Measurements from ENCODE around the gene ACOX3.
"Not testable (repeated sequence)": the region's sequence is repeated elsewhere in the genome, so short reads cannot be mapped to it uniquely, and the experiment has no call there.

ACOX3 gene

DNA sequence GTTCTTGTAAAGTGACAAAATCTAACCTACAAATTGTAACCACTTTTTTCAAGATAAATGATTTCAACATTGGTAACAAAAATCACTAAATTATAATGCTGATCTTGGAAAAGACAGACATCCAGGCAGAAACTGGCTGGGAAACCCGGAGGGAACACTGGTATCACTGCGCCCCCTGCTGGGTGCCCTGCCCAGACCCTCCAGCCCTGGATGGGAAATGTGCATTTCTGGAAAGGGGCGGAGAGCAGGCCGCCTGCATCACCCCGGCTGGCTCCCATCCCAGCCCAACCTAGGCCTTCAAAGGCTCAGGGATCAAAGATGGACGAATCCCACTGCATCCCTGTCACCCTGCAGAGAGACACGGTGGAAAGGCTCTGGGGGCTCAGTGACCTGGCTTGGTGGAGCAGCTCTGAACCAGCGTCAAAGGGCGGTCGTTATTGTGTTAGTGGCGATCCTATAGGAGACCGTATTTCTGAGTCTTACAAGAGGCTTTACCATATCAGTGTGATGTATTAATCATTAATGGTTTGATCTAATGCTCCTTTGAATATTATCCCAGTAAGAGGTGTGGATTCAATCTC is 37.3 kb downstream of the ACOX3 start:
- DNase-seq: peak; percentile 30

DNA sequence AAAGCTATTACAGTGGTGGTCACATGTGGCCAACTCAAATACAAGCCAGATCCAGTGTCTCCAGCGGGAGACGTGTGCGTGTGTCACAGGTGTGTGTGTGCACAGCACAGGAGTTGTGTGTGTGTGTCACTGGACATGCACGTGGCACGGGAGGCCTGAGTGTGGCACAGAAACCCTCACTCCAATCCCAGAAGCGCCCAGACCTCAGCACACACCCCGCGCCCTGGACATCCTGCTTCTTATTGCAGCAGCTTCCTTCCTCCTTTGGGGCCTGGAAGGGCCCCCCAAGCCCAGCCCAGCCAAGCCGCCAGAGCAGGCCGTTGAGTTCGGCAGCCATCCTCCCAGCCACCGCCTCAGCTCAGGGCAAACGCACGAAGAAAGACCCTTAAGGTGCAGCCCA is 37.9 kb downstream of the ACOX3 start:
- DNase-seq: no peak

DNA sequence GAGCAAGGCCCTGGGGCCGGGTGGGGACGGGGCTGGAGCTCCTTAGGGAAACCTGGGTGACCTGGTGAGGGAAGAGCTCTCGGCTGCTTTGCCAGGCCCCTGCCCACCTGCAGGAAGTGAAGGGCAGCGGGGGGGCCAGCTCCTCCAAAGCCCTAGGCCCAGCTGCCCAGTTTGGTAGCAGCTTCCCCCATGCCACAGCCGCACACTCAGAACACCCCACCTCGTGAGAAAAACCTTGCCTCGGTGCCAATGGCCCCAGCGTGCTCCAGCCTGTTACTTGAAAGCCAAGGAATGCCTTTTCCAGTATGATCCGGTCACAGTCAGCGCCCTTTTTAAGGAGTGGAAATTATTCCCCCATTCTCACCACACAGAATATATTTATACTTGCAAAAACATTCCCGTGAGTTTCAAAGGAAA is 38.3 kb downstream of the ACOX3 start:
- no peak for DNase-seq

DNA sequence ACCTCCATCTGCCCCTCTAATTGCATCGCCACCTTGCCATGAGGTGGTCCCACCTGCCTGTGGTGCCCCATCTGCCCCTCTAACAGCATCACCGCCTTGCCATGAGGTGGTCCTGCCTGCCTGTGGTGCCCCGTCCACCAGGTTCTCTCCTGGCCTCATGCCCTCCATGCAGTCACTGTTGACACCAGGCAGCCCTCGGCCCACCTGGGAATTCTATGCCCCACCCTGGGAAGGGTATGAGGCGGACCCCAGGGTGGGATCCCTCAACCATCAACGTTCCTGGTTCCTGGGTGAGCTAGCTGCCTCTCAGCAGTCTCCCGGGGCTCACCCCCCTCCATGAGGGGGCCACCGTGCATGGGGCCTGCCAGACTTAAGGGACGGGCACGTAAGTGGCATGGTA is 38.9 kb downstream of the ACOX3 start:
- no peak for DNase-seq

DNA sequence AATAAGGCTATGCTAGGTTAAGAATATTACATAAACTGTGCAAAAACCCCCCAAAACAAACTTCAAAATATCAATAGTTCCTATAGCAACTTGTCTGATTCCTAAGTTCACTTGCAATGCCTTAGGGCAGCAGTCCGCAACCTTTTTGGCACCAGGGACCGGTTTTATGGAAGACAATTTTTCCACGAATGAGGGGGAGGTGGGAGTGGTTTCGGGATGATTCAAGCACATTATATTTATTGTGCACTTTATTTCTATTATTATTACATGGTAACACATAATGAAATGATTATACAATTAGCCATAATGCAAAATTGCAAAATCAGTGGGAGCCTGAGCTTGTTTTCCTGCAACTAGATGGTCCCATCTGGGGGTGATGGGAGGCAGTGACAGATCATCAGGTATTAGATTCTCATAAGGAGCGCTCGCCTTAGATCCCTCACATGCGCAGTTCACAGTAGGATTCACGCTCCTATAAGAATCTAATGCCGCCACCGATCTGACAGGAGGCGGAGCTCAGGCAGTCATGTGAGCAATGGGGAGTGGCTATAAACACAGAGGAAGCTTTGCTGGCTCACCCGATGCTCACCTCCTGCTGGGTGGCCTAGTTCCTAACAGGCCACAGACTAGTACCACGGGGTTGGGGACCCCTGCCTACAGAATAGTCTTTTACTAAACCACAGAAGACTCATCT is 39.7 kb downstream of the ACOX3 start:
- no peak for DNase-seq

DNA sequence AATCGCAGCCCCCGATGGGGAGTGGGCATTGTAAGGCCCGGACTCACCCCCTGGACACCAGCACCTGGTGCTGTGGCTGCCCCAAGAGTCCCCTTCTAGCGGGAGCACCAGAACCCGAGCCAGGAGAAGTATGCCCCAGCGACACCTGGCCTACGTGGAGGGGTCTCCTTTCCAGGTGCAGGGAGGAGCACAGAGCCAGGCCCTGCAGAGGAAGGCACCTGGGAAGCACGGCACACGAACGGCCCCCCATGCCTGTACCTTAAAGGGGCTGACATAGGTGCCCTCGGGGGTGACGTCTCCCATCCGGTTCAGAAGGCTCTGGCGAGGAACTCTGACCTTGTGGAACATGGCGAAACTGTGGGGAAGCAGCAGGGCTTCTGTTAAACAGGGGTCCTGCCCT is 41.2 kb downstream of the ACOX3 start:
- DNase-seq: no peak

DNA sequence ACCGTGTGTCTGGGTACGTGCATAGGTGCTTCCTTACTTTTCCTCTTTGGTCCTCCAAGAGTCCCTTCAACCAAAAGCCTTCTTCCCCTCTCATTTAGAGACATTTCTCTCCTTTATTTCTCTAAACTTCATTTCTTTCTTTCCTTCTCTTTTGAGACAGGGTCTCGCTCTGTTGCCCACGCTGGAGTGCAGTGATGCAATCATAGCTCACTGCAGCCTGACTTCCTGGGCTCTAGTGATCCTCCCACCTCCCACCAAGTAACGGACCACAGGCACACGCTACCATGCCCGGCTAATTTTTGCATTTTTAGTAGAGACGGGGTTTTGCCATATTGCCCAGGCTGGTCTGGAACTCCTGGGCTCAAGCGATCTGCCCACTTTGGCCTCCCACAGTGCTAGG is 42.2 kb downstream of the ACOX3 start:
- no peak for DNase-seq

DNA sequence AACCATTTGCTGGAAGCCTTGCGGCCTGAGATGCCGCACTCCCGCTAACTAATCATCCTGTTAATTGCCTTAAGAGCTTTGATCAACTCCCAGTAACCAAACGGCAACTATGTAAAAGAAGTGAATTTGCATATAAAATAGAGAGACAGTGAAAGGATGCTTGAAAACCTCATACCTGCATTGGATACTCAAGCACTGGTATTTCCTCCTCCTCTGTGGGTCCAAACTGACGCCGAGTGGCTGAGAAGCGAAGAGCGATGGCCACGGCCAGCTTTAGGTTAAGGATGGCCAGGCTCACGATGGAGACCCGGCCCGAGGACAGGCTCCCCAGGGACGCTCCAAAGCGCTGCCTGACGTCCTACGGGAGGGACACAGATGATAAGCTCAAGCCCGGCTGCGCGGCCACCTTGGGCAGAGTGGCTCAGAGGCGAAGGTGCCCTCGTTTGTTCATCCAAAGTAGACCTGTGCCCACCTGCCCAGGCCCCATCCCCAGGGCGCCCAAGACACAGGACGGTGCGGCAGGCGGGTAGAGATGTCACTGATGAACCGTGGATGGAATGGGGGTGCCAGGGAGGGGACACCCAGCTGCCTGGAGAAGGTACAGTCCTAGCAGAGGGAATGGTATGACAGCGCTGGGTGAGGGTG is 43.6 kb downstream of the ACOX3 start:
- DNase-seq: no peak

DNA sequence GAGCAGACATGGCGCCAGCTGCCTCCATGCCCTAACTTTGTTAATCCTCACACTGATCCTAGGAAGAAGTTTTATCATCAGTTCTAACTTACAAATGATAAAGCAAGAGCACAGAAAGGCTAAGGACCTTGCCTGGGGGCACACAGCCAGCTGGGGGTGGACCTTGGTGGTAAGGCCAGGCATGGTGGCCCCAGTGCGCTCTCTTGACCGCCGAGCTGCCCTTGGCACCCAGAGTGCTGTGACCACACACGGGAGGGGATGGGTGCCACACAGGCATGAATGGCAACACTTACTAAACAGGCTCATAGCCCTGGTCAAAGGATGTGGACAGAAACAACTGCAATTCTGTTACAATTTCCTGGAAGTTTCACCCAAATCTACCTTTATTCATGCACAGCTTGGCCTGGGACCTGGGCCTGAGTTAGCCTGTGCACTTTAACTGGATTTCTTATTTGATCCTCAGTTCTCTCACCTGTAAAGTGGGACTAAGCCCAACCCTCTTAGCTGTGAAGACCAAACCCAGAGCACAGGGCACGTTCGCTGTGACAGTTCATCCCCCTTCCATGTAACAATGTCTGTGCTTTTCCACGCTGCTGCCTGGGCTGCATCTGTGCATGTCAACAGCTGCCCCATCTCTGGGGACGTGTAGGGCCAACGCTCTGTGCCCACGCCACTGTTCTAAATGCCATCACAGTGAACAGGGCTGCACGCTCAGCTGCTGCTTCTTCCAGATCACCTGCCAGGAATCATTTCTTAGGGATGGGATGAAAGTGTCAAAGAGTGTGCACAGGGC is 44.8 kb downstream of the ACOX3 start:
- no peak for DNase-seq

DNA sequence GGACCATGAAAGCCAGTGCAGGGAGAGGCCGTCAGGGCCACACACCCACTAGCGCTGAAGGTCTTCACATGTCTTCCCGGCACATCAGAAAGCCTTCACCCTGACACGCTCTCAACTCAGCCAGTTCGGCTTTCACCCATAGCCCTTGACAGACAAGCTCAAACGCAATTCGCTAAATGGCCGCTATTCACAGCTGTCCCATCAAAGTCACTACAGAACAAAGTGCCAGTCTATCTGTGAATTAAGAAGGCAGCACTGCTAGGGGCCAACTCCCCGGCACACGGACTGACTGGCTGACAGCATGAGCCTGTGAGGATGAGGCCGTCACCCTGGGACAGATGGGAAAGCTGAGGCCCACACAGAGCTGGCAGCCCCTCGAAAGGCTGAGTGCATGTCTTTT is 45.7 kb downstream of the ACOX3 start:
- DNase-seq: no peak

DNA sequence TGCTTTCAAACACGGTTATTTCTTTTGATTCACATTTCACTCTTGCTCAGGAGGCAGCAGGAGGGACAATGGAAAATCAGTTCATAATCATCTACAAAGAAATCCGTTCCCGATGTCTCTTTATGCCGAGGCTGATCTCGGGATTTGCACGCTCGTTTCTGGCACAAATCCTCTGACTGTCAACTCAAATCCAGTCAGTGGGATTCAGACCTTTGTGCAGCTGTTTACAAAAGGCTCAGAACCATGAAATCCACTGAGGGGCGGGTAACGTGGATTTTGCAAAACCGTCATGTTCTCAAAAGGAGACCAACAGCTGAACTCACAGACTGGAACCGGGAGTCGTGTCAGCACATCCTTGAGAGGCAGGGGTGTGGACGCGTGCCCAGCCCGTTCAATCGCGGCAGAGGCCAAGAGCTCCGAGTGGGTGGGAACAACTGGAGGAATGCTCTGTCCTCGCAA is 46.4 kb downstream of the ACOX3 start:
- DNase-seq: no peak

DNA sequence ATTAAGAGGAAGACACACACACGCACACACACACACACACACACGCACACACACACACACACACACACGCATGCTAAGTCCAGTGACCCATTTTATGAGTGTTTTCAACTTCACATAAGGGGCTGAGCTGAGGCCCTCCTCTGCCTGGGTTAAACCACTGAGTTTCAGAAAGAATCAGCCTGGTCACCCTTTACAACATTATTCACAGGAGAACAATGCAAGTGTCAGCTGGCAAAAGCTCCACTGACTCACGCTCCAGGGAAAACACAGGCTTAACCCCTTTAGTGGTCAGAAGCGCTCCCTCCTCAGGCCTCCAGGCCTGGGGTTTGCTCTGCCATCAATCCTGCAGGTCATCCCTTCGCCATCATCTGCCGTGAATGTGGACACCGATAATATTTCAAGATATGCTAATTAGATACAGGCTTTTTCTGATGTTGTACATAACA is 46.9 kb downstream of the ACOX3 start:
- DNase-seq: no peak

DNA sequence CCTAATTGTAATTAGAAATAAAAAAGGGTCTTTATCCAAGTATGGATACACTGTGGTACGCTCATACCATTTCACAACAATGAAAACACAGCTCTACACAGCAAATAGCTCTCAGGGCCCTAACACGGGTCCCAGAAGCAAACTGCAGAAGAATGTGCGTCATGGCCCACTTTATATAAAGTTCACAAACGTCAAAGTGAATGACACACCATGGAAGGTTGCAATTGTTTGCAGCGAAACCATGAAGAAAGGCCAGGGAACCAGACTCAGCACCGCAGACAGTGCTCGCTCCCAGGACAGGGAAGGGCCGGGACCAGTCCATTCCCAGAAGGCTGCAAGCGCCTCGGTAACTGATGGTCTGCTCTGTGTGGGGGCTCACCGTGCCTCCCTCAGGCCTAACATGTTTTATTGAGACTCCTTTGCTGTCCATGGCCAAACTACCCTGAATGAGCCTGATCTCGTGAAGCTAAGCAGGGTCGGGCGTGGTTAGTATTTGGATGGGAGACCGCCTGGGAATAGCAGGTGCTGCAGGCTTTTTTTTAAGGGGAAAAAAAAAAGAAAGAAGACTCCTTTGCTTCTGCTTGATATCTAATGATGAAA is 47.8 kb downstream of the ACOX3 start:
- DNase-seq: no peak

DNA sequence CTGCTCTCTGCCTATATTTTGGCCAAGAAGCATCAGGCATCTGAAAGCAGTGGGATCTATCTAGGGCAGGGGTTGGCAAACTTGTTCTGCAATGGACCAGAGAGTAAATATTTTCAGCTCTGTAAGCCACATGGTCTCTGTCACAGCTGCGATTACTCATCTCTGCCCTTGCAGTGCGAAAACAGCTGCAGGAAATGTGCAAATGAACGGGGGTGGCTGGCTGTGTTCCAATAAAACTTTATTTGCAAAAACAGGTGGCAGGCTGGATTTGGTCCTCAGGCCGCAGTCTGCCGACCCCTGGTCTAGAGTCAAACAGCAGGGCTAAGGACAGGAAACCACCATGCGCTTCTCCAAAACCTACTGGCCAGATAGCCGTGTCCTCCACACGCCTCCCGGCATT is 48.6 kb downstream of the ACOX3 start:
- DNase-seq: no peak

DNA sequence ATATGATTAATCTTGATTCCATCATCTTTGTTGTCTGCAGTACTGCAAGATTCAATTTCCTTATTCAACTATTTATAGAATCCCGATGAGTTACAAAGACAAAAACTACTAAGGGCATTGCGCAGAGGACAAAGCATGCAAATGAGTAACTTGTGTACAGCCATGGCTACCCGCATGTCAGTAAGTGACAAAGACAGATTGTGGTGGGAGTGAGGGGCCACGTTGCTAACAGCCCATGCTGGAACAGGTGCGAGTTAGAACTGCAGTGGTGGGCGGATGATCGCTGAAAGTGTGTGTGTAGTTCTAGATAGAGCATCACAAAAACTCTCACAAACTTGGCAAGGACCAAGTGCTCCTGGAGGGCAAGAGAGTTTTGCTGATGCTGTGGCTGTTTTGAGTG is 49.5 kb downstream of the ACOX3 start:
- DNase-seq: no peak

DNA sequence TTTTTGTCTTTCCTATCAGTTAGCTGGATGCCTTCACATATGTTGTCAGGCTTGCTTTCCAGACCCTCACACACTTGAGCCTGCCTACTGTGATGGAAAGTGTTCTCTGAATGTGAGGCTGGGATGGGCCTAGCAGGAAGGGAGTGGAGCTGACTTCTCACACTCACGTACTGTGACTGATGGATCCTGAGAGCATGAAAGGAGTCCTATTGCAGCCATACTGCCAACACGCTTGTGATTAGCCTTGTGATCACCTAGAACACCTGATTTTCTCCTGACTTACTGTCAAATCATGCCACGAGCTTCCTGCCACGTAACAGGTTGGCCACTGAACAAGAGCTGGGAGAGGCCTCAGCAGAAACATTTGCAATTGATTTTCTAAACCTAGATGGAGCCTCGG is 49.9 kb downstream of the ACOX3 start:
- no peak for DNase-seq

DNA sequence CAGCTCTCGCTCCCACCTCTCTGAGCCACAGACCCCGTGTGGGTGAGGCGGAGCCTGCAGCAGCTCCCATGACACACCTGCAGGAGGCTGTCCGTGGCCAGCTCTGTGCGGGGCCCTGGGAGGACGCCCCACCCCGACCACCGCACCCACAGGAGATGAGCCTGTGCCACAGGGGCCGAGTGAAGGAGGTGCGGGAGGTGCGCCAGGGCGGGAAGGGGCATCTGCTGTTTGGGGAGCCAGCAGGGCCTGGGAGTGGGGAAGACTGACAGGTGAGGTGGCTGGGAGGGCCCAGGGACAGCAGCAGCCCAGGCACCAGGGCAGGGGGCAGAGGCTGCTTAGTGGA is 52.0 kb downstream of the ACOX3 start:
- no peak for DNase-seq

DNA sequence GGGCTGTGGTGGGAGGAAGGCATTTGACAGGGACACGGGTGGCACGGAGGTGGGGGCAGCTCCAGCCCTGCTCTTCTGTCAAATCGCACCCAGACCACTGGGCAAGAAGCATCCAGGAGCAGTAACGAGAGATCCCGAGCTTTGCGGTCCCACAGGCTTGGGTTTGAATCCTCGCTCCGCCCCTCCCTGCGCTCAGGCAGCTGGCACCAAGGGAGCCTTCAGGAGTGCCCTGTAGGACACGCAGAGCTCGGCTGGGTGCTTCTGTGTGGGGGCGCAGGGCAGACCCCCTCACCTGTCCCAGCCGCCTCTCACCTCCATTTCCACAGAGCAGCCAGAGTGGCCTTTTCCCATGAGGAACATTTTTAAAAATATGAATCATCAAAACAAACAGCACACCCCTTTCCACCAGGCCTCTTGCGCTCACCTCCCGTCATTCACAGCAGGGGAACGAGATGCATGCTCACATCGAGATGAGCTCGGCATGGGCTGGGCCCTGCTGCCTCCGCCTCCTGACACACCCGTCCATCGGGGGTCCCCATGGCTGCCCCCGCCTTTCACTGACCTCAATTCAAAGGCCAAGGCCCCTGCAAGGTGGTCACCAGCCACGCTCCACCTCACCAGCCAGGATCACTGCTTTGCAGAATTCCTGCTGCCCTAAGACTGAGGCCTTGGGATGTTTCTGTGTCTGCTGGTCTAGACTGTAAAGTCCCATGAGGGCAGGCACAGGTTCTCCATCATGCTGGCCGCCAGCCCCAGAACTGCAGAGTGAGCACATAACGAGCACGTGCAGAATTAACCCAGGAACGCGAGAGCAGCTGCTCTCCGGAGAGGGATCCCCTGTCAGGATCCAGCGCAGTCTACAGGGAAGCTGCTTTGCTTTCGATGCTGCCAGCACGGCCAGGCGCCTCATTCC is 52.7 kb downstream of the ACOX3 start:
- no peak for DNase-seq

DNA sequence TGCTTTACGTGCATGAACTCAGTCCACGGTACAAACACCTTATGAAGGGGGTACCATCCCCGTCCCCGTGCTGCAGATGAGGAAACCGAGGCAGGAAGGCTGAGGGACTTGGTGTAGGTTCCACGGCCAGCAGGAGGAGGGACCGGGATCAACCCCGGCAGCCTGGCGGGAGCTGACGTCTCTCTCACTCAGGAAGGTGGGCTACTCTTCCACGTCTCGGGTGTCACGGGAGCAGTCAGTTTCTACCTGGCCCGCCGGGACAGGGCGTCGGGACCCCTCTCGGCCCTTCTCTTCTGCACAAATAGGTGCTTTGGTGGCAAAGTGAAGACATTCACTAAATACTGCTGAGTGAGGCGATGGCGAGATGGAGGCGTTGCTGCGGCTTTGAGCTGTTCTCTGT is 53.3 kb downstream of the ACOX3 start:
- no peak for DNase-seq

DNA sequence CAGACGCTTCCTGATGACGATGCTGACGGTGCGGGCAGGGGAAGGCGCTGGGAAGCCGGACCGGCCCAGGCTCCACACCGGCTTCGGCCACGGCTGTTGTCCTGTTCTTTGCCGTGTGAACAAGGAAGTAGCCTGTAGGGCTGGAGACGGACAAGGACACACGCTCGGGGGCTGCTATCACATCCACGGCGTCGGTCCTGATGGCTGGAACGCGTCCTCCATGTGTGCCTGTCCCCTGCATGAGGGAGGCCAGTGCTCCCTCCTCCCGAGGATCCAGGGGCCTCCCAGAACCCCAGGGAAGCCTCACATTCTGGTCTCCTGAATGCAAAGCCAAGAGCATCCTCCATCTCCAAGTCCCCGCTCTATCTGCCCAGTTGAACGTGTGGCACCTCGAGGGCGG is 53.8 kb downstream of the ACOX3 start:
- DNase-seq: no peak

DNA sequence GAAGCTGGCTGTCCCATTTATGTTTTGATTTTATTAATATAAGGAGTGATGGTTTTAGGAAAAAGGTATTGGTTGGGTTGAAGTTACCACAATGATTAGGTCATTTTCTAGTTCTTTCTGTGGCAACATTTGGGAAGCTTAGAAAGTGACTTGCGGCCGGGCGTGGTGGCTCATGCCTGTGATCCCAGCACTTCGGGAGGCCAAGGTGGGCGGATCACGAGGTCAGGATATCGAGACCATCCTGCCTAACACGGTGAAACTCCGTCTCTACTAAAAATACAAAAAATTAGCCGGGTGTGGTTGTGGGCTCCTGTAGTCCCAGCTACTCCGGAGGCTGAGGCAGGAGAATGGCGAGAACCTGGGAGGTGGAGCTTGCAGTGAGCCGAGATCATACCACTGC is 54.4 kb downstream of the ACOX3 start:
- DNase-seq: not testable (repeated sequence)

DNA sequence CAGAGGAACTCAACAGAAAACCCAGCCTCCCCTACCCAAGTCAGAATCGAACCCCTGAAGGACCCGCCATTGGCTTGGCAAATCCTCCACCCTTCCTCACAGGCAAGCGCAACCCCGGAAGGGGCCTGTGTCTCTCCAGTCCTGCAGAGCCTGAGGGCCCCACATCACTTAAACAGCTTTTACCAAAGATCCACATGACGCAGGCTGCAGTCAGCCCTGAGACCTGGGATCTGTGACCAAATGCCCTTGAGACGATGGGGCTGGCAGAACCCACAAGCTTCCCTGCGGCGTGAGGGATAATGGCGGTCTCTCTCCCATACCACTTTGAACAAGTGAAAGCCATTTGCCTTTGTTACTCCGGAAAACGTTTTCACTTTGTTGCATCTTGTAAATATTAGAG is 54.9 kb downstream of the ACOX3 start:
- DNase-seq: no peak

Measured in activated gamma-delta T cell treated with Interleukin-2 at 50 U/mL for 16 hours (primary cell).